HFF-Myc (cell line): ENCODE results near the gene CTNNA3.

Experiments used
- DNase-seq: peaks from one replicate; pipeline ENCODE4 v3.0.0-alpha.2; 2011; ENCODE audit warnings: low read depth; ENCODE audit errors: extremely low read depth
- H3K4me3 ChIP-seq: replicated peaks from 2 replicates; pipeline ENCODE4 v1.5.1; 2011; ENCODE audit warnings: low read depth, mild to moderate bottlenecking, control low read depth, low read length
- CTCF ChIP-seq: IDR thresholded peaks from 2 replicates; pipeline ENCODE4 v1.5.1; 2012; ENCODE audit warnings: mild to moderate bottlenecking, low read depth, low read length, control low read depth; ENCODE audit errors: missing control alignments

The CTNNA3 gene

GRCh38 chr10:66591865-66592264 lies 1104.1 kb downstream of the CTNNA3 start:
- H3K4me3 ChIP-seq = no peak overlapping the region
- TF ChIP-seq CTCF = no peak
- DNase-seq = no peak

- no peak for DNase-seq
- no peak for TF ChIP-seq CTCF
- no peak overlapping the region for H3K4me3 ChIP-seq
These were observed 1108.3 kb downstream of the CTNNA3 start for GRCh38 chr10:66587680-66588050.

- no peak for DNase-seq
- no peak for TF ChIP-seq CTCF
- no peak overlapping the region for H3K4me3 ChIP-seq
These were observed 1108.9 kb downstream of the CTNNA3 start for GRCh38 chr10:66586897-66587679.

GRCh38 chr10:66586073-66586472 lies 1109.9 kb downstream of the CTNNA3 start:
- no peak for TF ChIP-seq CTCF
- DNase-seq = no peak
- H3K4me3 ChIP-seq = no peak overlapping the region

GRCh38 chr10:66575251-66575855 lies 1120.6 kb downstream of the CTNNA3 start:
- DNase-seq = no peak
- no peak overlapping the region for H3K4me3 ChIP-seq
- TF ChIP-seq CTCF = no peak

- no peak for DNase-seq
- TF ChIP-seq CTCF = no peak
These were observed 1123.3 kb downstream of the CTNNA3 start for GRCh38 chr10:66572700-66573099.

GRCh38 chr10:66565999-66566398 lies 1130.0 kb downstream of the CTNNA3 start:
- no peak overlapping the region for H3K4me3 ChIP-seq
- no peak for DNase-seq
- no peak for TF ChIP-seq CTCF

More at GRCh38 chr10:66572700-66573099, 1123.3 kb downstream of the CTNNA3 start:
- no peak overlapping the region for H3K4me3 ChIP-seq
